ENCODE data around the gene KDM4B.

DNA sequence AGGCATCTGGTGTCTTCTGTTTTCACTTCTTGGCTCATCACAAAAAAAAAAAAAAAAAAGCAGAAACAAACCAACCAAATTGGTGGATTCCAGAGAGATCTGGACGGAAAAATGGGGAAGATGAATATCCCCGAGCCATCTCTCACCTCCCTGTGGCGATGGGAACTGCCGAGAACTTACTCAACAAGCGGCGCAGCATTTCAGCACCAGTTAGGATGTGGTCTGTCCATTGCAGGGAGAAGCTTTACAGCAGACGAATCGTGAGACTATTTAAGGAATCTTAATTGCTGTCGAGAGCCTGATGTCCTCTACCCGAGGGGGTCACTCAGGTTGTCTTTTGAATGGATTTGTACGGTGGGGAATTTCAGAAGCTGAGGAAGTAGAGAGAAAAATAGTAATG, 17.3 kb upstream of the KDM4B start:
- TF ChIP-seq EGR1 (IDR thresholded peaks at IDR 0.05; ENCODE audit: low read depth): no peak
- TF ChIP-seq SP1 (IDR thresholded peaks at IDR 0.05; ENCODE audit: low read depth): no peak
- TF ChIP-seq, protein P1, sequence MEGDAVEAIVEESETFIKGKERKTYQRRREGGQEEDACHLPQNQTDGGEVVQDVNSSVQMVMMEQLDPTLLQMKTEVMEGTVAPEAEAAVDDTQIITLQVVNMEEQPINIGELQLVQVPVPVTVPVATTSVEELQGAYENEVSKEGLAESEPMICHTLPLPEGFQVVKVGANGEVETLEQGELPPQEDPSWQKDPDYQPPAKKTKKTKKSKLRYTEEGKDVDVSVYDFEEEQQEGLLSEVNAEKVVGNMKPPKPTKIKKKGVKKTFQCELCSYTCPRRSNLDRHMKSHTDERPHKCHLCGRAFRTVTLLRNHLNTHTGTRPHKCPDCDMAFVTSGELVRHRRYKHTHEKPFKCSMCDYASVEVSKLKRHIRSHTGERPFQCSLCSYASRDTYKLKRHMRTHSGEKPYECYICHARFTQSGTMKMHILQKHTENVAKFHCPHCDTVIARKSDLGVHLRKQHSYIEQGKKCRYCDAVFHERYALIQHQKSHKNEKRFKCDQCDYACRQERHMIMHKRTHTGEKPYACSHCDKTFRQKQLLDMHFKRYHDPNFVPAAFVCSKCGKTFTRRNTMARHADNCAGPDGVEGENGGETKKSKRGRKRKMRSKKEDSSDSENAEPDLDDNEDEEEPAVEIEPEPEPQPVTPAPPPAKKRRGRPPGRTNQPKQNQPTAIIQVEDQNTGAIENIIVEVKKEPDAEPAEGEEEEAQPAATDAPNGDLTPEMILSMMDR (IDR thresholded peaks at IDR 0.05 in 2 of 3, conservative IDR thresholded peaks at IDR 0.05 in 1 of 3; ENCODE audit: borderline replicate concordance in 1 of 3, insufficient read depth in 1 of 3, low read depth in 2 of 3, low read length in 2 of 3): no peak
- no peak for TF ChIP-seq CBX3 (IDR thresholded peaks at IDR 0.05; ENCODE audit: low read depth)
- no peak for TF ChIP-seq FOSL1 (IDR thresholded peaks at IDR 0.05; ENCODE audit: low read depth)
- TF ChIP-seq EZH2phosphoT487 (IDR thresholded peaks at IDR 0.05; ENCODE audit: borderline replicate concordance): no peak
- TF ChIP-seq EZH2 (IDR thresholded peaks at IDR 0.05): no peak
- TF ChIP-seq, protein P2, sequence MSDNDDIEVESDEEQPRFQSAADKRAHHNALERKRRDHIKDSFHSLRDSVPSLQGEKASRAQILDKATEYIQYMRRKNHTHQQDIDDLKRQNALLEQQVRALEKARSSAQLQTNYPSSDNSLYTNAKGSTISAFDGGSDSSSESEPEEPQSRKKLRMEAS (IDR thresholded peaks at IDR 0.05): no peak
- TF ChIP-seq ZFX (IDR thresholded peaks at IDR 0.05): no peak
- no peak for TF ChIP-seq POLR2AphosphoS5 (IDR thresholded peaks at IDR 0.05; ENCODE audit: low read depth, low read length)
- TF ChIP-seq POLR2A (IDR thresholded peaks at IDR 0.05; ENCODE audit: borderline replicate concordance, extremely low read depth, insufficient read depth, insufficient read length): no peak
- TF ChIP-seq, protein P3, sequence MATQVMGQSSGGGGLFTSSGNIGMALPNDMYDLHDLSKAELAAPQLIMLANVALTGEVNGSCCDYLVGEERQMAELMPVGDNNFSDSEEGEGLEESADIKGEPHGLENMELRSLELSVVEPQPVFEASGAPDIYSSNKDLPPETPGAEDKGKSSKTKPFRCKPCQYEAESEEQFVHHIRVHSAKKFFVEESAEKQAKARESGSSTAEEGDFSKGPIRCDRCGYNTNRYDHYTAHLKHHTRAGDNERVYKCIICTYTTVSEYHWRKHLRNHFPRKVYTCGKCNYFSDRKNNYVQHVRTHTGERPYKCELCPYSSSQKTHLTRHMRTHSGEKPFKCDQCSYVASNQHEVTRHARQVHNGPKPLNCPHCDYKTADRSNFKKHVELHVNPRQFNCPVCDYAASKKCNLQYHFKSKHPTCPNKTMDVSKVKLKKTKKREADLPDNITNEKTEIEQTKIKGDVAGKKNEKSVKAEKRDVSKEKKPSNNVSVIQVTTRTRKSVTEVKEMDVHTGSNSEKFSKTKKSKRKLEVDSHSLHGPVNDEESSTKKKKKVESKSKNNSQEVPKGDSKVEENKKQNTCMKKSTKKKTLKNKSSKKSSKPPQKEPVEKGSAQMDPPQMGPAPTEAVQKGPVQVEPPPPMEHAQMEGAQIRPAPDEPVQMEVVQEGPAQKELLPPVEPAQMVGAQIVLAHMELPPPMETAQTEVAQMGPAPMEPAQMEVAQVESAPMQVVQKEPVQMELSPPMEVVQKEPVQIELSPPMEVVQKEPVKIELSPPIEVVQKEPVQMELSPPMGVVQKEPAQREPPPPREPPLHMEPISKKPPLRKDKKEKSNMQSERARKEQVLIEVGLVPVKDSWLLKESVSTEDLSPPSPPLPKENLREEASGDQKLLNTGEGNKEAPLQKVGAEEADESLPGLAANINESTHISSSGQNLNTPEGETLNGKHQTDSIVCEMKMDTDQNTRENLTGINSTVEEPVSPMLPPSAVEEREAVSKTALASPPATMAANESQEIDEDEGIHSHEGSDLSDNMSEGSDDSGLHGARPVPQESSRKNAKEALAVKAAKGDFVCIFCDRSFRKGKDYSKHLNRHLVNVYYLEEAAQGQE (IDR thresholded peaks at IDR 0.05; ENCODE audit: low read depth): no peak

Data from HCT116 (cell line).